Keratinocyte (primary cell): ENCODE results near the gene GPC1.

Experiments used
- CTCF ChIP-seq, 3 experiments: IDR thresholded peaks in 1 of 3; conservative IDR thresholded peaks in 1 of 3; optimal IDR thresholded peaks in 1 of 3; 2 replicates in 2 of 3; 3 replicates in 1 of 3; pipeline versions ENCODE3 to v1.5.1; 2011; ENCODE audit warnings: low read length in 3 of 3, mild to moderate bottlenecking in 3 of 3, moderate library complexity in 2 of 3, control low read depth in 1 of 3, inconsistent platforms in 1 of 3; ENCODE audit not compliant: insufficient read depth in 2 of 3; ENCODE audit errors: extremely low read depth in 1 of 3
- EZH2 ChIP-seq: IDR thresholded peaks from one replicate; pipeline ENCODE4 v1.6.1; 2012; ENCODE audit warnings: inconsistent platforms, mild to moderate bottlenecking, low read length, moderate library complexity

GRCh38 chr2:240457223-240458043, 22.0 kb downstream of the GPC1 start:
- no peak for TF ChIP-seq CTCF (optimal IDR thresholded peaks at IDR 0.05 in 1 of 3, IDR thresholded peaks at IDR 0.05 in 1 of 3, conservative IDR thresholded peaks at IDR 0.05 in 1 of 3; ENCODE audit: extremely low read depth in 1 of 3, insufficient read depth in 2 of 3, low read length in 3 of 3)
- TF ChIP-seq EZH2 = no peak
